ENCODE results near the gene SAMD4B. TPM values are rescaled to one million over a fixed set of nuclear protein-coding genes. Genes with fewer than 3 reads are reported as not detected.
A peak's percentile ranks its signal among the peaks of the same experiment; 100 is the strongest.

Gene SAMD4B
- total and polyA plus RNA-seq, 10 of the 15 experiments (the other 5 are each of a cell fraction or from before 2014, with no cell fraction given): 2.4 to 43.3 (median 23.9) TPM

DNA sequence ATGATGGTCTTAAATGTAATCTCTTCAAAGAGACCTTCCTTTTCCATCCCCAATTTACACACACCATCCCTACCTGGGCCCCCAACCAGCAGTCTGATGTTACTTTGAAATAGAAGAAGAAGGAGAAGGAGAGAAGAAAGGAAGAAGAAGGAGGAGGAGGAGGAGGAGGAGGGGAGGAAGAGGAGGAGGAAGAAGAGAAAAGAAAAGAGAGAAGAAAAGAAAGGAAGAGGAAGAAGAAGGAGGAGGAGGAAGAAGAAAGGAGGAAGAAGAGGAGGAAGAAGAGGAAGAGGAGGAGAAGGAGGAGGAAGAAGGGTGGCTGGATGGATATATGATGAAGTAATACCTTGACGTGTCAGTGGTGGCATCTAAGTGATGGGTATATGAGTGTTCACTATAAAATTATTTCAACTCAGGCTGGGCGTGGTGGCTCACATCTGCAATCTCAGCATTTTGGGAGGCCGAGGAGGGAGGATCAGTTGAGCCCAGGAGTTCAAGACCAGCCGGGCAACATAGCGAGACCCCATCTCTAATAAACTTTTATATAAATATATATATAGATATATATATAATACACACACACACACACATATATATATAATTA lies 17.9 kb upstream of the SAMD4B start:
- no TSS peak for BruUV-seq (replicated peaks)
- TF ChIP-seq BCL11A (IDR thresholded peaks at IDR 0.05; ENCODE audit: low read depth, low read length): no peak
- Histone ChIP-seq H3K4me1 (ENCODE audit: control insufficient read depth, insufficient read depth, low read length) (peaks cover 5% of the 10 kb centered on the region), H3K4me2 (ENCODE audit: control insufficient read depth, insufficient read depth) (no peak overlapping the region), H3K27ac (ENCODE audit: control insufficient read depth, insufficient read depth) (no peak overlapping the region), H3K79me2 (ENCODE audit: control insufficient read depth, insufficient read depth, low read length) (no peaks in the 10 kb centered on the region), H3K36me3 (ENCODE audit: control insufficient read depth in 2 of 2, insufficient read depth in 2 of 2, low read length in 1 of 2) (peaks cover 0 to 2% of the 10 kb centered on the region in 2 experiments; a peak in 2 of 4 replicates), H4K20me1 (ENCODE audit: control insufficient read depth, insufficient read depth) (no peaks in the 10 kb centered on the region), H3K9me3 (replicated peaks; ENCODE audit: control insufficient read depth, insufficient read depth, low read length) (no peaks in the 10 kb centered on the region), H3K9ac (ENCODE audit: control insufficient read depth, insufficient read depth, low read length) (no peak overlapping the region), H2AFZ (ENCODE audit: control insufficient read depth, low read depth, low read length) (no peak overlapping the region), H3K27me3 (replicated peaks in 1 of 2; ENCODE audit: control insufficient read depth in 2 of 2, insufficient read depth in 2 of 2, low read length in 1 of 2) (no peaks in the 10 kb centered on the region; a peak in 1 of 4 replicates), H3K4me3 (no peak overlapping the region)
- ATAC-seq: no peak
- intact Hi-C loops (cut with micrococcal nuclease; ENCODE audit: unreplicated experiment) (no loop called here), in situ Hi-C loops (cut with MboI) (no loop called here)
- FAIRE-seq: no peak
- SMC1A ChIA-PET (ENCODE audit: uncharacterized antibody, unreplicated experiment): no interaction called here
- CTCF ChIA-PET: no interaction called here
- 65% methylated on average over 5 of the region's 5 CpGs for WGBS (ENCODE audit: insufficient coverage, insufficient replicate concordance, low lambda C conversion rate, missing lambda C conversion rate)
- POLR2A ChIA-PET: no interaction called here
- RAD21 ChIA-PET (ENCODE audit: unreplicated experiment): interaction anchor here (0.8 kb wide), 1 partner anchor 18 kb away, joined by 3 read pairs; the partner anchor contains the start of gene SAMD4B
- DNase-seq (ENCODE audit: low read depth, low spot score): no peak

DNA sequence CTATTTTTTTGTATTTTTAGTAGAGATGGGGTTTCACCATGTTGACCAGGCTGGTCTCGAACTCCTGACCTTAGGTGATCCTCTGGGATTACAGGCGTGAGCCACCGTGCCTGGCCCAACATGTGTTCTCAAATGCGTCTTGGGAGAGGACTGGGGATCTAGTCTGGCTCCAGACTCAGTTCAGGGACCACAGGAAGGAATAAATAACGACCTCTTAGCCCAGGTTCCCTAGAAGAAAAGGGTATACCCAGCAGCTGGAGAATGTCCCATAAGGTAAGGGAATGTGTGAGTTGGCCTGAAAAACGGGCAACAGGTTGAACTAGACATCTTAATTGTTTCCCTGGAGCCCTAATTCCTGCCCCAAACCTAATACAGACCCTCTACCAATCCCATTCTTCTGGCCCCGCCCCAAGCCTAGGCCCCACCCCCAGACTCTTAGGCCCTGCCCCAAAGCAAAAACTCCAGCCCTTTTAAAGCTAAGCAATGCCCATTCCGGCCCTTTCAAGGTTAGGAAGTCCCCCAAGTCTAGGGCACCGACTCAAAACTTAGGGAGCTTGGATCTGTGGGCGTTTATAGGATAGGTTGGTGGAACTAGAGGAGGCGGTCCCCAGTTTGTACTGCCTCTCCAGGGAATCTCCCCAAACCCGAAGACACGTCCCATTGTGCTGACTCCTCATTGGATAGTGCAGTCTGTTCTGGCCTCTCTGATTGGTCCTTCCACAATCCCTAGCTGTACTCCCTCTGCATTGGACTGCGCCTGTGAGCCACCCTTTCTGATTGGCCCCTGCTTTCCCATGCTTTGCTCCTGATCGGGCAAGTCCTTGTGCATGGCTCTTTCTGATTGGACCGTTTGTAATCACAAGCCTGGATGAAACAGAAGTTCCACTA lies 16.2 kb upstream of the SAMD4B start:
- in situ Hi-C loops (cut with MboI): loop anchor here (5.0 kb wide), 1 partner anchor 204 kb away; no protein-coding TSS in a partner anchor
- FAIRE-seq: no peak
- no peak for TF ChIP-seq SMC3 (IDR thresholded peaks at IDR 0.05; ENCODE audit: borderline replicate concordance, low read length)
- TF ChIP-seq SP1 (IDR thresholded peaks at IDR 0.05; ENCODE audit: low read depth, low read length): peak; percentile 77
- peak; percentile 70 for TF ChIP-seq NFYB (IDR thresholded peaks at IDR 0.05; ENCODE audit: insufficient read depth, low read depth, low read length)
- TF ChIP-seq, protein P1, sequence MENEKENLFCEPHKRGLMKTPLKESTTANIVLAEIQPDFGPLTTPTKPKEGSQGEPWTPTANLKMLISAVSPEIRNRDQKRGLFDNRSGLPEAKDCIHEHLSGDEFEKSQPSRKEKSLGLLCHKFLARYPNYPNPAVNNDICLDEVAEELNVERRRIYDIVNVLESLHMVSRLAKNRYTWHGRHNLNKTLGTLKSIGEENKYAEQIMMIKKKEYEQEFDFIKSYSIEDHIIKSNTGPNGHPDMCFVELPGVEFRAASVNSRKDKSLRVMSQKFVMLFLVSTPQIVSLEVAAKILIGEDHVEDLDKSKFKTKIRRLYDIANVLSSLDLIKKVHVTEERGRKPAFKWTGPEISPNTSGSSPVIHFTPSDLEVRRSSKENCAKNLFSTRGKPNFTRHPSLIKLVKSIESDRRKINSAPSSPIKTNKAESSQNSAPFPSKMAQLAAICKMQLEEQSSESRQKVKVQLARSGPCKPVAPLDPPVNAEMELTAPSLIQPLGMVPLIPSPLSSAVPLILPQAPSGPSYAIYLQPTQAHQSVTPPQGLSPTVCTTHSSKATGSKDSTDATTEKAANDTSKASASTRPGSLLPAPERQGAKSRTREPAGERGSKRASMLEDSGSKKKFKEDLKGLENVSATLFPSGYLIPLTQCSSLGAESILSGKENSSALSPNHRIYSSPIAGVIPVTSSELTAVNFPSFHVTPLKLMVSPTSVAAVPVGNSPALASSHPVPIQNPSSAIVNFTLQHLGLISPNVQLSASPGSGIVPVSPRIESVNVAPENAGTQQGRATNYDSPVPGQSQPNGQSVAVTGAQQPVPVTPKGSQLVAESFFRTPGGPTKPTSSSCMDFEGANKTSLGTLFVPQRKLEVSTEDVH (IDR thresholded peaks at IDR 0.05; ENCODE audit: low read depth, partially characterized antibody): no peak
- no peak for TF ChIP-seq BCL11A (IDR thresholded peaks at IDR 0.05; ENCODE audit: low read depth, low read length)
- no peak for TF ChIP-seq ETV6 (conservative IDR thresholded peaks at IDR 0.05 in 1 of 2, IDR thresholded peaks at IDR 0.05 in 1 of 2; ENCODE audit: borderline replicate concordance in 1 of 2, low read depth in 1 of 2)
- TF ChIP-seq, protein P2, sequence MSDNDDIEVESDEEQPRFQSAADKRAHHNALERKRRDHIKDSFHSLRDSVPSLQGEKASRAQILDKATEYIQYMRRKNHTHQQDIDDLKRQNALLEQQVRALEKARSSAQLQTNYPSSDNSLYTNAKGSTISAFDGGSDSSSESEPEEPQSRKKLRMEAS (IDR thresholded peaks at IDR 0.05; ENCODE audit: low read depth, low read length): no peak
- TF ChIP-seq CTCF (IDR thresholded peaks at IDR 0.05 in 2 of 3, conservative IDR thresholded peaks at IDR 0.05 in 1 of 3; ENCODE audit: control insufficient read depth in 2 of 3, extremely low read depth in 1 of 3, insufficient read depth in 1 of 3, low read depth in 3 of 3, low read length in 3 of 3): no peak

More for the DNA sequence above, 16.2 kb upstream of the SAMD4B start:
- RAD21 ChIA-PET (ENCODE audit: unreplicated experiment): interaction anchor here (1.5 kb wide), 1 partner anchor 204 kb away, joined by 3 read pairs; no protein-coding TSS in a partner anchor
- BruUV-seq (replicated peaks): no TSS peak
- Histone ChIP-seq H3K4me2 (ENCODE audit: control insufficient read depth, insufficient read depth) (no peak overlapping the region), H3K4me1 (ENCODE audit: control insufficient read depth, insufficient read depth, low read length) (peaks cover 8% of the 10 kb centered on the region), H3K9me3 (replicated peaks; ENCODE audit: control insufficient read depth, insufficient read depth, low read length) (no peaks in the 10 kb centered on the region), H3K27ac (ENCODE audit: control insufficient read depth, insufficient read depth) (no peak overlapping the region), H3K4me3 (no peak overlapping the region), H3K27me3 (replicated peaks in 1 of 2; ENCODE audit: control insufficient read depth in 2 of 2, insufficient read depth in 2 of 2, low read length in 1 of 2) (no peaks in the 10 kb centered on the region), H3K36me3 (ENCODE audit: control insufficient read depth in 2 of 2, insufficient read depth in 2 of 2, low read length in 1 of 2) (peaks cover 0 to 4% of the 10 kb centered on the region in 2 experiments; a peak in 2 of 4 replicates), H3K79me2 (ENCODE audit: control insufficient read depth, insufficient read depth, low read length) (no peaks in the 10 kb centered on the region), H4K20me1 (ENCODE audit: control insufficient read depth, insufficient read depth) (no peaks in the 10 kb centered on the region), H2AFZ (ENCODE audit: control insufficient read depth, low read depth, low read length) (no peak overlapping the region), H3K9ac (ENCODE audit: control insufficient read depth, insufficient read depth, low read length) (no peak overlapping the region)
- DNase-seq (ENCODE audit: low read depth, low spot score): no peak
- CTCF ChIA-PET: interaction anchor here (1.3 to 3.7 kb wide), 4 partner anchors 113 to 206 kb away, joined by 3 to 28 read pairs (median 14); no protein-coding TSS in a partner anchor
- SMC1A ChIA-PET (ENCODE audit: uncharacterized antibody, unreplicated experiment): interaction anchor here (2.2 kb wide), 1 partner anchor 204 kb away, joined by 17 read pairs; no protein-coding TSS in a partner anchor
- intact Hi-C loops (cut with micrococcal nuclease; ENCODE audit: unreplicated experiment): loop anchor here (5.0 kb wide), 2 partner anchors 114 to 364 kb away; no protein-coding TSS in a partner anchor
- POLR2A ChIA-PET: no interaction called here
- ATAC-seq: peak; percentile 51
- 80% methylated on average over 15 of the region's 16 CpGs for WGBS (ENCODE audit: insufficient coverage, insufficient replicate concordance, low lambda C conversion rate, missing lambda C conversion rate)
